DOHH2 (cell line): Measurements from ENCODE around the gene CDC42BPA.

Experiments
- H3F3A ChIP-seq: fragments of 200-600 bp; sonication (generic), shearing (Covaris generic); 2 replicates; pipeline ENCODE4 v1.6.0; 2016; ENCODE audit warnings: antibody characterized with exemption, mild to moderate bottlenecking; ENCODE audit not compliant: control insufficient read depth, insufficient read depth
- H3K27ac ChIP-seq: fragments of 200-600 bp; sonication (generic); 2 replicates; pipeline ENCODE4 v1.5.1; 2014; ENCODE audit warnings: low read depth, mild to moderate bottlenecking, low read length, moderate library complexity
- H3K27me3 ChIP-seq: fragments of 200-600 bp; sonication (generic); 2 replicates; pipeline ENCODE4 v1.6.1; 2014; ENCODE audit warnings: mild to moderate bottlenecking, low read length, mixed read lengths; ENCODE audit not compliant: control insufficient read depth
- H3K36me3 ChIP-seq: fragments of 200-600 bp; sonication (generic); 2 replicates; pipeline ENCODE4 v1.6.1; 2014; ENCODE audit warnings: mild to moderate bottlenecking, low read length, moderate library complexity, mixed read lengths; ENCODE audit not compliant: control insufficient read depth
- H3K4me1 ChIP-seq: fragments of 200-600 bp; sonication (generic); 2 replicates; pipeline ENCODE4 v1.6.1; 2014; ENCODE audit warnings: mild to moderate bottlenecking, low read length, mixed read lengths; ENCODE audit not compliant: control insufficient read depth
- H3K4me2 ChIP-seq: fragments of 200-600 bp; sonication (generic); 2 replicates; pipeline ENCODE4 v1.6.0; 2014; ENCODE audit warnings: mild to moderate bottlenecking, low read length, moderate library complexity
- H3K4me3 ChIP-seq: fragments of 200-600 bp; sonication (generic); 2 replicates; pipeline ENCODE4 v1.5.1; 2014; ENCODE audit warnings: mild to moderate bottlenecking, low read length, mixed read lengths
- H3K79me2 ChIP-seq: fragments of 200-600 bp; sonication (generic); 2 replicates; pipeline ENCODE4 v1.6.1; 2014; ENCODE audit warnings: mild to moderate bottlenecking, low read length, mixed read lengths; ENCODE audit not compliant: control insufficient read depth
- H3K9me2 ChIP-seq: fragments of 200-600 bp; sonication (generic); replicated peaks from 2 replicates; pipeline ENCODE4 v1.6.1; 2014; ENCODE audit warnings: mild to moderate bottlenecking, low read length, mixed read lengths; ENCODE audit not compliant: control insufficient read depth
- H3K9me3 ChIP-seq: fragments of 200-600 bp; sonication (generic); 2 replicates; pipeline ENCODE4 v1.6.1; 2014; ENCODE audit warnings: antibody characterized with exemption, low read length, mixed read lengths; ENCODE audit not compliant: control insufficient read depth, insufficient read depth
- H4K20me1 ChIP-seq: fragments of 200-600 bp; sonication (generic); 2 replicates; pipeline ENCODE4 v1.6.0; 2014; ENCODE audit warnings: low read depth, mild to moderate bottlenecking, antibody characterized with exemption, low read length, moderate library complexity; ENCODE audit not compliant: control insufficient read depth, insufficient read depth
- EZH2phosphoT487 ChIP-seq: fragments of 200-600 bp; sonication (generic); IDR thresholded peaks from 2 replicates; pipeline ENCODE4 v1.6.1; 2017; ENCODE audit warnings: borderline replicate concordance, mild to moderate bottlenecking, antibody characterized with exemption, low read length, moderate library complexity, mixed read lengths
- TF ChIP-seq, protein P1 (sequence below): fragments of 200-600 bp; sonication (generic); IDR thresholded peaks from one replicate; pipeline ENCODE4 v1.5.1; 2014; ENCODE audit warnings: antibody characterized with exemption, mild to moderate bottlenecking, low read depth, low read length; ENCODE audit not compliant: poor library complexity, severe bottlenecking

CDC42BPA gene

GRCh38 chr1:227333423-227333822 is 15.1 kb upstream of the CDC42BPA start:
- TF ChIP-seq, protein P1, sequence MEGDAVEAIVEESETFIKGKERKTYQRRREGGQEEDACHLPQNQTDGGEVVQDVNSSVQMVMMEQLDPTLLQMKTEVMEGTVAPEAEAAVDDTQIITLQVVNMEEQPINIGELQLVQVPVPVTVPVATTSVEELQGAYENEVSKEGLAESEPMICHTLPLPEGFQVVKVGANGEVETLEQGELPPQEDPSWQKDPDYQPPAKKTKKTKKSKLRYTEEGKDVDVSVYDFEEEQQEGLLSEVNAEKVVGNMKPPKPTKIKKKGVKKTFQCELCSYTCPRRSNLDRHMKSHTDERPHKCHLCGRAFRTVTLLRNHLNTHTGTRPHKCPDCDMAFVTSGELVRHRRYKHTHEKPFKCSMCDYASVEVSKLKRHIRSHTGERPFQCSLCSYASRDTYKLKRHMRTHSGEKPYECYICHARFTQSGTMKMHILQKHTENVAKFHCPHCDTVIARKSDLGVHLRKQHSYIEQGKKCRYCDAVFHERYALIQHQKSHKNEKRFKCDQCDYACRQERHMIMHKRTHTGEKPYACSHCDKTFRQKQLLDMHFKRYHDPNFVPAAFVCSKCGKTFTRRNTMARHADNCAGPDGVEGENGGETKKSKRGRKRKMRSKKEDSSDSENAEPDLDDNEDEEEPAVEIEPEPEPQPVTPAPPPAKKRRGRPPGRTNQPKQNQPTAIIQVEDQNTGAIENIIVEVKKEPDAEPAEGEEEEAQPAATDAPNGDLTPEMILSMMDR, result no peak
- no peak for TF ChIP-seq EZH2phosphoT487
- no peaks in the 10 kb centered on the region for H3K9me3 ChIP-seq
- H3K4me1 ChIP-seq, result no peaks in the 10 kb centered on the region
- no peaks in the 10 kb centered on the region for H3K36me3 ChIP-seq
- no peaks in the 10 kb centered on the region for H3K79me2 ChIP-seq
- H4K20me1 ChIP-seq, result no peaks in the 10 kb centered on the region
- H3K27ac ChIP-seq, result no peak overlapping the region
- H3F3A ChIP-seq, result no peaks in the 10 kb centered on the region
- no peaks in the 10 kb centered on the region for H3K27me3 ChIP-seq
- H3K9me2 ChIP-seq, result no peaks in the 10 kb centered on the region
- H3K4me3 ChIP-seq, result no peak overlapping the region
- no peak overlapping the region for H3K4me2 ChIP-seq

- Histone ChIP-seq H3K27me3 (no peaks in the 10 kb centered on the region), H3K79me2 (no peaks in the 10 kb centered on the region), H4K20me1 (no peaks in the 10 kb centered on the region), H3K4me3 (no peak overlapping the region), H3K36me3 (no peaks in the 10 kb centered on the region), H3F3A (no peaks in the 10 kb centered on the region), H3K4me2 (no peak overlapping the region), H3K27ac (no peak overlapping the region), H3K9me2 (no peaks in the 10 kb centered on the region), H3K9me3 (no peaks in the 10 kb centered on the region), H3K4me1 (no peaks in the 10 kb centered on the region)
- TF ChIP-seq, protein P1, result no peak
- TF ChIP-seq EZH2phosphoT487, result no peak
Observed at GRCh38 chr1:227330279-227331076, 12.2 kb upstream of the CDC42BPA start.

DNA sequence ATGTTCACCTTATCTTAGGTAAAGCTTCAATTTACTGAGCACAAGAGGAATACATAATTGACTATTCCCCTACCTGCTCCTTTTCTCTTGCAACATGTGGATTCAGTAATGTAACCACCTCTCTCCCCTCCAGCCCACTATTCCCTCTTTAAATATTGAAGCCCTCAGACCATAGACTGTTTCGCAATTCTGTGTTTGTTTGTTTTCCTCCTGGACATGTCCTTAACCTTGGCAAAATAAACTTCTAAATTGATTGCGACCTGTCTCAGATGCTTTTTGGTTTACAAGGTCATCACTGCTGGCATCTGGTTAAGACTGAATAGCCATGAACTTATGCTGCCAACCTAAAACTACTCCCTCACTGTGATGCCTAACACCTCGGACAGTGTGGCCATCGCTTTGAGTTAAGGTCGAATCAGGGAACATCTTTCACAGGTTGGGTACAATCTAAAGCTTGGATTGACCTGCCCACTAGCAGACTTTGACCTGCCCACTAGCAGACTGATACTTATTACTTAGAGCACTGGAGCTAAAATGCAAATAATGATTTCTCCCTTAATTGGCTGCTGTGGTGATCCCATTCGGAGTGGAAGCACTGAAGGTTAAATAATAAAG is 10.2 kb upstream of the CDC42BPA start:
- no peaks in the 10 kb centered on the region for H3K9me3 ChIP-seq
- H3K9me2 ChIP-seq, result no peaks in the 10 kb centered on the region
- no peaks in the 10 kb centered on the region for H3K27me3 ChIP-seq
- no peaks in the 10 kb centered on the region for H4K20me1 ChIP-seq
- H3K4me1 ChIP-seq, result no peaks in the 10 kb centered on the region
- H3K4me3 ChIP-seq, result no peak overlapping the region
- H3F3A ChIP-seq, result no peaks in the 10 kb centered on the region
- H3K79me2 ChIP-seq, result no peaks in the 10 kb centered on the region
- no peak overlapping the region for H3K27ac ChIP-seq
- TF ChIP-seq, protein P1, result no peak
- no peak for TF ChIP-seq EZH2phosphoT487
- no peak overlapping the region for H3K4me2 ChIP-seq
- H3K36me3 ChIP-seq, result no peaks in the 10 kb centered on the region
